SK-N-SH (cell line): ENCODE measurements around the gene EXPH5.

Source experiments
- CHD2 ChIP-seq: fragments of 150-350 bp; IDR thresholded peaks from 2 replicates; pipeline ENCODE4 v1.6.1; 2018; ENCODE audit warnings: low read length; ENCODE audit not compliant: partially characterized antibody
- EP300 ChIP-seq, 2 experiments: IDR thresholded peaks; 2 replicates each; pipeline versions ENCODE4 v1.4.0 to v1.6.1; 2012; ENCODE audit warnings: borderline replicate concordance in 1 of 2, low read depth in 1 of 2, low read length in 1 of 2
- EZH2phosphoT487 ChIP-seq: fragments of 200-600 bp; sonication (generic); IDR thresholded peaks from 2 replicates; pipeline ENCODE4 v1.6.1; 2017; ENCODE audit warnings: low read depth, mixed run types, mild to moderate bottlenecking, antibody characterized with exemption, moderate library complexity, borderline replicate concordance
- FOXM1 ChIP-seq: IDR thresholded peaks from 2 replicates; pipeline ENCODE4 v1.4.0; 2012; ENCODE audit warnings: low read depth, mild to moderate bottlenecking
- MEF2A ChIP-seq: IDR thresholded peaks from 2 replicates; pipeline ENCODE4 v1.4.0; 2012; ENCODE audit warnings: low read depth, borderline replicate concordance
- NFIC ChIP-seq: IDR thresholded peaks from 2 replicates; pipeline ENCODE4 v1.4.0; 2012; ENCODE audit warnings: borderline replicate concordance
- NRF1 ChIP-seq: IDR thresholded peaks from 2 replicates; pipeline ENCODE4 v1.6.1; 2012; ENCODE audit warnings: low read depth, mild to moderate bottlenecking, low read length
- POLR2AphosphoS5 ChIP-seq: IDR thresholded peaks from 2 replicates; pipeline ENCODE4 v1.6.1; 2012; ENCODE audit warnings: low read depth, low read length
- RAD21 ChIP-seq: IDR thresholded peaks from 2 replicates; pipeline ENCODE4 v1.6.1; 2012; ENCODE audit warnings: mild to moderate bottlenecking, low read length
- RCOR1 ChIP-seq: fragments of 150-350 bp; IDR thresholded peaks from 2 replicates; pipeline ENCODE4 v1.6.1; 2017; ENCODE audit warnings: antibody characterized with exemption, low read length
- RXRA ChIP-seq: IDR thresholded peaks from 2 replicates; pipeline ENCODE4 v1.4.0; 2012; ENCODE audit warnings: low read depth, mild to moderate bottlenecking, borderline replicate concordance
- TF ChIP-seq, protein P1 (sequence below): fragments of 200-600 bp; sonication (generic); IDR thresholded peaks from 2 replicates; pipeline ENCODE4 v1.6.1; 2017; ENCODE audit warnings: antibody characterized with exemption, mild to moderate bottlenecking, moderate library complexity
- TF ChIP-seq, protein P2 (sequence below): IDR thresholded peaks from 2 replicates; pipeline ENCODE4 v1.6.1; 2012; ENCODE audit warnings: mild to moderate bottlenecking, low read depth, low read length, moderate library complexity
- TF ChIP-seq, protein P3 (sequence below): fragments of 150-350 bp; IDR thresholded peaks from 2 replicates; pipeline ENCODE4 v1.6.1; 2017; ENCODE audit warnings: antibody characterized with exemption, low read length, low read depth, borderline replicate concordance

DNA sequence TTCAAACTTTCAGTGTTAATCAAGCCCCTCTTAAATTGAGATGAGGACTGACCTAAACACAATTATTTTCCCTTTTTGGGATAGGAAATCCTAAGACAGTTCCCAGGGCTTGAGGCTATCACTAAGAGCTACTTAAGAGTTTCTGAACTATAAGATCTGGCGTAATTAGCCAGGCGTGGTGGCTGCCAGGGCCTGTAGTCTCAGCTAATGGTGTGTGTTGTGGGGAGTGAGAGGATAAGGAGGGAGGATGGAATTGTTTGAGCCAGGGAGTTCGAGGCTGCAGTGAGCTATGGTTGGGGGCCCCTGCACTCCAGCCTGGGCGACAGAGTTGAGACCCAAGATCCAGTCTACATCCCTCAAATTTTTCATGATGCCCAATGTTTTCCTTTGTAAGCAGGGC, 23.5 kb upstream of the EXPH5 start:
- TF ChIP-seq, protein P1, sequence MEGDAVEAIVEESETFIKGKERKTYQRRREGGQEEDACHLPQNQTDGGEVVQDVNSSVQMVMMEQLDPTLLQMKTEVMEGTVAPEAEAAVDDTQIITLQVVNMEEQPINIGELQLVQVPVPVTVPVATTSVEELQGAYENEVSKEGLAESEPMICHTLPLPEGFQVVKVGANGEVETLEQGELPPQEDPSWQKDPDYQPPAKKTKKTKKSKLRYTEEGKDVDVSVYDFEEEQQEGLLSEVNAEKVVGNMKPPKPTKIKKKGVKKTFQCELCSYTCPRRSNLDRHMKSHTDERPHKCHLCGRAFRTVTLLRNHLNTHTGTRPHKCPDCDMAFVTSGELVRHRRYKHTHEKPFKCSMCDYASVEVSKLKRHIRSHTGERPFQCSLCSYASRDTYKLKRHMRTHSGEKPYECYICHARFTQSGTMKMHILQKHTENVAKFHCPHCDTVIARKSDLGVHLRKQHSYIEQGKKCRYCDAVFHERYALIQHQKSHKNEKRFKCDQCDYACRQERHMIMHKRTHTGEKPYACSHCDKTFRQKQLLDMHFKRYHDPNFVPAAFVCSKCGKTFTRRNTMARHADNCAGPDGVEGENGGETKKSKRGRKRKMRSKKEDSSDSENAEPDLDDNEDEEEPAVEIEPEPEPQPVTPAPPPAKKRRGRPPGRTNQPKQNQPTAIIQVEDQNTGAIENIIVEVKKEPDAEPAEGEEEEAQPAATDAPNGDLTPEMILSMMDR: no peak
- TF ChIP-seq NFIC (no peak), POLR2AphosphoS5 (no peak), RCOR1 (no peak), CHD2 (no peak), EZH2phosphoT487 (no peak), EP300 (IDR thresholded peaks at IDR 0.05; ENCODE audit: borderline replicate concordance in 1 of 2, low read depth in 1 of 2, low read length in 1 of 2) (no peak), RAD21 (no peak), MEF2A (no peak), FOXM1 (no peak), RXRA (no peak), NRF1 (no peak)
- TF ChIP-seq, protein P2, sequence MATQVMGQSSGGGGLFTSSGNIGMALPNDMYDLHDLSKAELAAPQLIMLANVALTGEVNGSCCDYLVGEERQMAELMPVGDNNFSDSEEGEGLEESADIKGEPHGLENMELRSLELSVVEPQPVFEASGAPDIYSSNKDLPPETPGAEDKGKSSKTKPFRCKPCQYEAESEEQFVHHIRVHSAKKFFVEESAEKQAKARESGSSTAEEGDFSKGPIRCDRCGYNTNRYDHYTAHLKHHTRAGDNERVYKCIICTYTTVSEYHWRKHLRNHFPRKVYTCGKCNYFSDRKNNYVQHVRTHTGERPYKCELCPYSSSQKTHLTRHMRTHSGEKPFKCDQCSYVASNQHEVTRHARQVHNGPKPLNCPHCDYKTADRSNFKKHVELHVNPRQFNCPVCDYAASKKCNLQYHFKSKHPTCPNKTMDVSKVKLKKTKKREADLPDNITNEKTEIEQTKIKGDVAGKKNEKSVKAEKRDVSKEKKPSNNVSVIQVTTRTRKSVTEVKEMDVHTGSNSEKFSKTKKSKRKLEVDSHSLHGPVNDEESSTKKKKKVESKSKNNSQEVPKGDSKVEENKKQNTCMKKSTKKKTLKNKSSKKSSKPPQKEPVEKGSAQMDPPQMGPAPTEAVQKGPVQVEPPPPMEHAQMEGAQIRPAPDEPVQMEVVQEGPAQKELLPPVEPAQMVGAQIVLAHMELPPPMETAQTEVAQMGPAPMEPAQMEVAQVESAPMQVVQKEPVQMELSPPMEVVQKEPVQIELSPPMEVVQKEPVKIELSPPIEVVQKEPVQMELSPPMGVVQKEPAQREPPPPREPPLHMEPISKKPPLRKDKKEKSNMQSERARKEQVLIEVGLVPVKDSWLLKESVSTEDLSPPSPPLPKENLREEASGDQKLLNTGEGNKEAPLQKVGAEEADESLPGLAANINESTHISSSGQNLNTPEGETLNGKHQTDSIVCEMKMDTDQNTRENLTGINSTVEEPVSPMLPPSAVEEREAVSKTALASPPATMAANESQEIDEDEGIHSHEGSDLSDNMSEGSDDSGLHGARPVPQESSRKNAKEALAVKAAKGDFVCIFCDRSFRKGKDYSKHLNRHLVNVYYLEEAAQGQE: no peak
- TF ChIP-seq, protein P3, sequence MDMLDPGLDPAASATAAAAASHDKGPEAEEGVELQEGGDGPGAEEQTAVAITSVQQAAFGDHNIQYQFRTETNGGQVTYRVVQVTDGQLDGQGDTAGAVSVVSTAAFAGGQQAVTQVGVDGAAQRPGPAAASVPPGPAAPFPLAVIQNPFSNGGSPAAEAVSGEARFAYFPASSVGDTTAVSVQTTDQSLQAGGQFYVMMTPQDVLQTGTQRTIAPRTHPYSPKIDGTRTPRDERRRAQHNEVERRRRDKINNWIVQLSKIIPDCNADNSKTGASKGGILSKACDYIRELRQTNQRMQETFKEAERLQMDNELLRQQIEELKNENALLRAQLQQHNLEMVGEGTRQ: no peak
